ENCODE data around the gene WFS1.

- TF ChIP-seq, protein P1, sequence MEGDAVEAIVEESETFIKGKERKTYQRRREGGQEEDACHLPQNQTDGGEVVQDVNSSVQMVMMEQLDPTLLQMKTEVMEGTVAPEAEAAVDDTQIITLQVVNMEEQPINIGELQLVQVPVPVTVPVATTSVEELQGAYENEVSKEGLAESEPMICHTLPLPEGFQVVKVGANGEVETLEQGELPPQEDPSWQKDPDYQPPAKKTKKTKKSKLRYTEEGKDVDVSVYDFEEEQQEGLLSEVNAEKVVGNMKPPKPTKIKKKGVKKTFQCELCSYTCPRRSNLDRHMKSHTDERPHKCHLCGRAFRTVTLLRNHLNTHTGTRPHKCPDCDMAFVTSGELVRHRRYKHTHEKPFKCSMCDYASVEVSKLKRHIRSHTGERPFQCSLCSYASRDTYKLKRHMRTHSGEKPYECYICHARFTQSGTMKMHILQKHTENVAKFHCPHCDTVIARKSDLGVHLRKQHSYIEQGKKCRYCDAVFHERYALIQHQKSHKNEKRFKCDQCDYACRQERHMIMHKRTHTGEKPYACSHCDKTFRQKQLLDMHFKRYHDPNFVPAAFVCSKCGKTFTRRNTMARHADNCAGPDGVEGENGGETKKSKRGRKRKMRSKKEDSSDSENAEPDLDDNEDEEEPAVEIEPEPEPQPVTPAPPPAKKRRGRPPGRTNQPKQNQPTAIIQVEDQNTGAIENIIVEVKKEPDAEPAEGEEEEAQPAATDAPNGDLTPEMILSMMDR (IDR thresholded peaks at IDR 0.05): no peak
- TF ChIP-seq POLR2AphosphoS5 (IDR thresholded peaks at IDR 0.05) (no peak), POLR2A (IDR thresholded peaks at IDR 0.05) (no peak)
These were observed 20.6 kb downstream of the WFS1 start for GRCh38 chr4:6290256-6290655.
